Neural cell (in vitro differentiated cells): Measurements from ENCODE around the gene COASY.

Experiments
- CTCF ChIP-seq: fragments of 450-650 bp; IDR thresholded peaks from 2 replicates; pipeline ENCODE4 v1.5.1; 2014; ENCODE audit warnings: antibody characterized with exemption, mild to moderate bottlenecking, moderate library complexity; ENCODE audit not compliant: poor library complexity, severe bottlenecking
- EP300 ChIP-seq: fragments of 450-650 bp; conservative IDR thresholded peaks from 2 replicates; pipeline ENCODE4 v1.6.1; 2014; ENCODE audit warnings: antibody characterized with exemption, mild to moderate bottlenecking, moderate library complexity; ENCODE audit not compliant: poor library complexity, severe bottlenecking
- EZH2 ChIP-seq: fragments of 200-600, 300-800 bp; shearing (Covaris generic), sonication (generic); IDR thresholded peaks from 2 replicates; pipeline ENCODE4 v1.6.1; 2014; ENCODE audit warnings: antibody characterized with exemption, low read length, borderline replicate concordance, mild to moderate bottlenecking; ENCODE audit not compliant: insufficient read depth, poor library complexity, severe bottlenecking
- MXI1 ChIP-seq: fragments of 450-650 bp; conservative IDR thresholded peaks from 2 replicates; pipeline ENCODE4 v1.6.1; 2014; ENCODE audit warnings: antibody characterized with exemption, mild to moderate bottlenecking; ENCODE audit not compliant: poor library complexity, severe bottlenecking
- POLR2AphosphoS5 ChIP-seq: IDR thresholded peaks from 2 replicates; pipeline ENCODE4 v1.6.1; 2012
- RAD21 ChIP-seq: fragments of 450-650 bp; conservative IDR thresholded peaks from 2 replicates; pipeline ENCODE4 v1.6.1; 2014; ENCODE audit warnings: antibody characterized with exemption, mild to moderate bottlenecking, moderate library complexity
- REST ChIP-seq: IDR thresholded peaks from 2 replicates; pipeline ENCODE4 v1.6.1; 2012; ENCODE audit warnings: borderline replicate concordance
- TAF1 ChIP-seq: IDR thresholded peaks from 2 replicates; pipeline ENCODE4 v1.6.1; 2012; ENCODE audit warnings: low read depth

GRCh38 chr17:42547698-42548069, 14.3 kb upstream of the COASY start:
- TF ChIP-seq CTCF, result no peak
- no peak for TF ChIP-seq EZH2
- no peak for TF ChIP-seq EP300
- no peak for TF ChIP-seq MXI1
- TF ChIP-seq POLR2AphosphoS5, result no peak
- TF ChIP-seq RAD21, result no peak
- no peak for TF ChIP-seq REST
- TF ChIP-seq TAF1, result no peak
